ENCODE measurements around the gene SAP130. TPM values are rescaled to one million over a fixed set of nuclear protein-coding genes. Genes with fewer than 3 reads are reported as not detected.

The SAP130 gene
- total RNA-seq, 1 donor from 2014 or later: 28.5 TPM

- no peaks in the 10 kb centered on the region for H3K36me3 Mint-ChIP-seq (ENCODE audit: unreplicated experiment)
These were observed 42.7 kb downstream of the SAP130 start for GRCh38 chr2:127985026-127985734.

DNA sequence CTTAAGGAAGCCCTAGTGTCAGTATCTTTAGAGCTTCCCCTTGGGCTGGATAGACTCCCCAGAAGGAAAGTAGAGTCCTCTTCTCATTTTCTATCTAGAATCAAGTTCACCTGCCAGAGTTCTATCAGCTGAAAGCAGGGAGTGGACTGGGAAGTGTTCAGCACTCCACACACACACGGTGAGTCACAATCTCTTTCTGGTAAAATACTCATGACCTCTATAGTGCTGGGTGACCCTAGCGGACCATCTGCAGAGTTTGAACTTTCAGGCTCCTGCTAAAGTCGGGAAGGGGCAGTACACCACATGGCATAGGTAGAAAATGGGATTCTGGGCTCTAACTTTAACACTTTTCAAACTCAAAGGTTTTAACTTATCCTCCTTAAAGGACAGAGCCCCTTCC, 43.3 kb downstream of the SAP130 start:
- TF ChIP-seq, protein P1, sequence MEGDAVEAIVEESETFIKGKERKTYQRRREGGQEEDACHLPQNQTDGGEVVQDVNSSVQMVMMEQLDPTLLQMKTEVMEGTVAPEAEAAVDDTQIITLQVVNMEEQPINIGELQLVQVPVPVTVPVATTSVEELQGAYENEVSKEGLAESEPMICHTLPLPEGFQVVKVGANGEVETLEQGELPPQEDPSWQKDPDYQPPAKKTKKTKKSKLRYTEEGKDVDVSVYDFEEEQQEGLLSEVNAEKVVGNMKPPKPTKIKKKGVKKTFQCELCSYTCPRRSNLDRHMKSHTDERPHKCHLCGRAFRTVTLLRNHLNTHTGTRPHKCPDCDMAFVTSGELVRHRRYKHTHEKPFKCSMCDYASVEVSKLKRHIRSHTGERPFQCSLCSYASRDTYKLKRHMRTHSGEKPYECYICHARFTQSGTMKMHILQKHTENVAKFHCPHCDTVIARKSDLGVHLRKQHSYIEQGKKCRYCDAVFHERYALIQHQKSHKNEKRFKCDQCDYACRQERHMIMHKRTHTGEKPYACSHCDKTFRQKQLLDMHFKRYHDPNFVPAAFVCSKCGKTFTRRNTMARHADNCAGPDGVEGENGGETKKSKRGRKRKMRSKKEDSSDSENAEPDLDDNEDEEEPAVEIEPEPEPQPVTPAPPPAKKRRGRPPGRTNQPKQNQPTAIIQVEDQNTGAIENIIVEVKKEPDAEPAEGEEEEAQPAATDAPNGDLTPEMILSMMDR (IDR thresholded peaks at IDR 0.05; ENCODE audit: partially characterized antibody, unreplicated experiment): no peak
- Mint-ChIP-seq H3K4me1 (ENCODE audit: low read depth, unreplicated experiment) (no peaks in the 10 kb centered on the region), H3K36me3 (ENCODE audit: unreplicated experiment) (no peaks in the 10 kb centered on the region), H3K27me3 (ENCODE audit: unreplicated experiment) (no peaks in the 10 kb centered on the region), H3K27ac (ENCODE audit: unreplicated experiment) (no peak overlapping the region), H3K9me3 (ENCODE audit: unreplicated experiment) (peaks cover 1% of the 10 kb centered on the region), H3K4me3 (ENCODE audit: unreplicated experiment) (no peak overlapping the region)
- no peak for DNase-seq

More at GRCh38 chr2:127985026-127985734, 42.7 kb downstream of the SAP130 start:
- no peak for DNase-seq
- TF ChIP-seq, protein P1 (IDR thresholded peaks at IDR 0.05; ENCODE audit: partially characterized antibody, unreplicated experiment): no peak
- H3K4me3 Mint-ChIP-seq (ENCODE audit: unreplicated experiment): no peak overlapping the region
- H3K27ac Mint-ChIP-seq (ENCODE audit: unreplicated experiment): no peak overlapping the region
- H3K9me3 Mint-ChIP-seq (ENCODE audit: unreplicated experiment): peaks cover 1% of the 10 kb centered on the region
- H3K4me1 Mint-ChIP-seq (ENCODE audit: low read depth, unreplicated experiment): no peaks in the 10 kb centered on the region
- no peaks in the 10 kb centered on the region for H3K27me3 Mint-ChIP-seq (ENCODE audit: unreplicated experiment)

DNA sequence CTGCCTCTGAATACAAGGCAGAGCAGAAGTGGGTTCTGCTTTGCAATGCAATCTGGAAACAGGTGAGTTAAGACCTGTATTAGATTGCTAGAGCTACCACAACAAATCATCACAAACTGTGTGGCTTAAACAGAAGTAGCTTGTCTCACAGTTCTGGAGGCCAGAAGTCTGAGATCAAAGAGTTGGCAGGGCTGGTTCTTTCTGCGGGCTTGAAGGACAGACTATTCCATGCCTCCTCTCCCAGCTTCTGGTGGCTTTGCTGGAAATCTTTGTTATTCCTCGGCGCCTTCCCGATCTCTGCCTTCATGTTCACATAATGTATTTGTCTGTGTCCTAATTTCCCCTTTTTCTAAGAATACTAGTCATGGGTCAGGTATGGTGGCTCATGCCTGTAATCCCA, 58.4 kb downstream of the SAP130 start:
- Mint-ChIP-seq H3K4me1 (ENCODE audit: low read depth, unreplicated experiment) (no peaks in the 10 kb centered on the region), H3K27ac (ENCODE audit: unreplicated experiment) (no peak overlapping the region), H3K9me3 (ENCODE audit: unreplicated experiment) (no peaks in the 10 kb centered on the region), H3K4me3 (ENCODE audit: unreplicated experiment) (no peak overlapping the region), H3K36me3 (ENCODE audit: unreplicated experiment) (no peaks in the 10 kb centered on the region), H3K27me3 (ENCODE audit: unreplicated experiment) (peaks cover 3% of the 10 kb centered on the region)
- no peak for DNase-seq
- TF ChIP-seq, protein P1 (IDR thresholded peaks at IDR 0.05; ENCODE audit: partially characterized antibody, unreplicated experiment): no peak

GRCh38 chr2:127968610-127969339, 59.1 kb downstream of the SAP130 start:
- Mint-ChIP-seq H3K9me3 (ENCODE audit: unreplicated experiment) (no peaks in the 10 kb centered on the region), H3K36me3 (ENCODE audit: unreplicated experiment) (peaks cover 1% of the 10 kb centered on the region), H3K4me3 (ENCODE audit: unreplicated experiment) (no peak overlapping the region), H3K27ac (ENCODE audit: unreplicated experiment) (no peak overlapping the region), H3K27me3 (ENCODE audit: unreplicated experiment) (peaks cover 3% of the 10 kb centered on the region), H3K4me1 (ENCODE audit: low read depth, unreplicated experiment) (no peaks in the 10 kb centered on the region)
- DNase-seq: no peak
- TF ChIP-seq, protein P1 (IDR thresholded peaks at IDR 0.05; ENCODE audit: partially characterized antibody, unreplicated experiment): no peak

- no peak for DNase-seq
- Mint-ChIP-seq H3K36me3 (ENCODE audit: unreplicated experiment) (peaks cover 5% of the 10 kb centered on the region), H3K27me3 (ENCODE audit: unreplicated experiment) (peaks cover 1% of the 10 kb centered on the region), H3K9me3 (ENCODE audit: unreplicated experiment) (no peaks in the 10 kb centered on the region), H3K27ac (ENCODE audit: unreplicated experiment) (no peak overlapping the region), H3K4me1 (ENCODE audit: low read depth, unreplicated experiment) (no peaks in the 10 kb centered on the region), H3K4me3 (ENCODE audit: unreplicated experiment) (no peak overlapping the region)
- TF ChIP-seq, protein P1 (IDR thresholded peaks at IDR 0.05; ENCODE audit: partially characterized antibody, unreplicated experiment): no peak
These were observed 66.1 kb downstream of the SAP130 start for GRCh38 chr2:127961729-127962128.

All from glutamatergic neuron (in vitro differentiated cells).